Liver (tissue), 3 donors: ENCODE results near the gene NIP7.

Experiments used
- TAF1 ChIP-seq: conservative IDR thresholded peaks from 2 replicates; pipeline ENCODE4 v1.6.1; 2016; ENCODE audit warnings: antibody characterized with exemption, mild to moderate bottlenecking
- TF ChIP-seq, protein P1 (sequence below): fragments of 150-350 bp; IDR thresholded peaks from 2 replicates; pipeline ENCODE4 v1.5.1; 2017; ENCODE audit warnings: improper control_type of control experiment, low read depth, low read length; ENCODE audit not compliant: missing input control
- TF ChIP-seq, protein P2 (sequence below): IDR thresholded peaks from 2 replicates; pipeline ENCODE4 v1.6.1; 2016; ENCODE audit warnings: antibody characterized with exemption
- donor health status: healthy.
- donor health status: healthy.

DNA sequence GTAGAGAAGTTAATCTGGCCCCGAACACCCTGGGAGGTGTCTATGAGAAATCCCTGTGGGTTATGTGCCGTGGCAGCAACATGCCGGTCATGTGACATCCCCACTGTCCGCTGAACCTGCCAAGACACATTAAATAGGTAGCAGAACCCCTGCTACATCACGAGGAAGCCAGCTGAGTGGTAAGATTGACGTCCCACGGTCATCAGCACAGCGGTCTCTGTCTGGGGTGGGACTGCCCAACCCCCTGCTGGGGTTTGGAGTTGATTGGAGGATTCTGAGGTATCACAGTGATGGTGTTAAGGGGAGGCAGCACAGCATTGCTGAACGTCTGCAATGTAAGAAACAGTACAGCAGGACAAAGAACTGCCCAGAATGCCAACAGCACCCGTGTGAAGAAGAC lies 10.0 kb downstream of the NIP7 start:
- TF ChIP-seq, protein P1, sequence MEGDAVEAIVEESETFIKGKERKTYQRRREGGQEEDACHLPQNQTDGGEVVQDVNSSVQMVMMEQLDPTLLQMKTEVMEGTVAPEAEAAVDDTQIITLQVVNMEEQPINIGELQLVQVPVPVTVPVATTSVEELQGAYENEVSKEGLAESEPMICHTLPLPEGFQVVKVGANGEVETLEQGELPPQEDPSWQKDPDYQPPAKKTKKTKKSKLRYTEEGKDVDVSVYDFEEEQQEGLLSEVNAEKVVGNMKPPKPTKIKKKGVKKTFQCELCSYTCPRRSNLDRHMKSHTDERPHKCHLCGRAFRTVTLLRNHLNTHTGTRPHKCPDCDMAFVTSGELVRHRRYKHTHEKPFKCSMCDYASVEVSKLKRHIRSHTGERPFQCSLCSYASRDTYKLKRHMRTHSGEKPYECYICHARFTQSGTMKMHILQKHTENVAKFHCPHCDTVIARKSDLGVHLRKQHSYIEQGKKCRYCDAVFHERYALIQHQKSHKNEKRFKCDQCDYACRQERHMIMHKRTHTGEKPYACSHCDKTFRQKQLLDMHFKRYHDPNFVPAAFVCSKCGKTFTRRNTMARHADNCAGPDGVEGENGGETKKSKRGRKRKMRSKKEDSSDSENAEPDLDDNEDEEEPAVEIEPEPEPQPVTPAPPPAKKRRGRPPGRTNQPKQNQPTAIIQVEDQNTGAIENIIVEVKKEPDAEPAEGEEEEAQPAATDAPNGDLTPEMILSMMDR = no peak
- TF ChIP-seq, protein P2, sequence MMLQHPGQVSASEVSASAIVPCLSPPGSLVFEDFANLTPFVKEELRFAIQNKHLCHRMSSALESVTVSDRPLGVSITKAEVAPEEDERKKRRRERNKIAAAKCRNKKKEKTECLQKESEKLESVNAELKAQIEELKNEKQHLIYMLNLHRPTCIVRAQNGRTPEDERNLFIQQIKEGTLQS = no peak
- no peak for TF ChIP-seq TAF1
